PC-3 (cell line): ENCODE data around the gene LMO3.

ENCODE experiments used
- CTCF ChIP-seq: fragments of 300-600 bp; sonication (generic); conservative IDR thresholded peaks from 2 replicates; pipeline ENCODE4 v1.5.1; 2017; ENCODE audit warnings: antibody characterized with exemption, low read depth, mild to moderate bottlenecking, low read length
- EZH2 ChIP-seq: fragments of 300-600 bp; sonication (generic); IDR thresholded peaks from one replicate; pipeline ENCODE4 v1.6.1; 2017; ENCODE audit warnings: antibody characterized with exemption, mild to moderate bottlenecking, low read length; ENCODE audit not compliant: unreplicated experiment

GRCh38 chr12:16610001-16610585 lies 4.1 kb upstream of the LMO3 start:
- TF ChIP-seq EZH2 (no peak), CTCF (no peak)
